ENCODE measurements around the gene LGMN.
A peak's percentile ranks its signal among the peaks of the same experiment; 100 is the strongest.
"Not testable (repeated sequence)": the region's sequence is repeated elsewhere in the genome, so short reads cannot be mapped to it uniquely, and the experiment has no call there.

LGMN gene

GRCh38 chr14:92748259-92749016 is at the start of gene LGMN:
TSS of gene LGMN (minus strand) at chr14:92748627. CDS start at chr14:92732786, 15,841 bp downstream.
- peak; percentile 72 for DNase-seq (ENCODE audit: low read depth, low spot score)

- no peak for DNase-seq (ENCODE audit: low read depth, low spot score)
Measured at GRCh38 chr14:92794961-92795360, 46.5 kb upstream of the LGMN start.

GRCh38 chr14:92794547-92794941 is 46.1 kb upstream of the LGMN start:
- DNase-seq (ENCODE audit: low read depth, low spot score), result no peak

GRCh38 chr14:92793709-92794546 is 45.5 kb upstream of the LGMN start, which contains the start of gene GOLGA5:
TSS of gene GOLGA5 (plus strand) at chr14:92794305. CDS start at chr14:92797438, 3,133 bp downstream.
- peak; percentile 97 for DNase-seq (ENCODE audit: low read depth, low spot score)

GRCh38 chr14:92792885-92793284 is 44.5 kb upstream of the LGMN start:
- no peak for DNase-seq (ENCODE audit: low read depth, low spot score)

GRCh38 chr14:92789457-92790089 is 41.1 kb upstream of the LGMN start:
- DNase-seq (ENCODE audit: low read depth, low spot score), result no peak

GRCh38 chr14:92787554-92787953 is 39.1 kb upstream of the LGMN start:
- no peak for DNase-seq (ENCODE audit: low read depth, low spot score)

GRCh38 chr14:92786427-92786756 is 38.0 kb upstream of the LGMN start:
- no peak for DNase-seq (ENCODE audit: low read depth, low spot score)

- DNase-seq (ENCODE audit: low read depth, low spot score), result no peak
Measured at GRCh38 chr14:92785667-92786426, 37.4 kb upstream of the LGMN start.

- peak; percentile 56 for DNase-seq (ENCODE audit: low read depth, low spot score)
Measured at GRCh38 chr14:92783813-92784431, 35.5 kb upstream of the LGMN start.

GRCh38 chr14:92781350-92781749 is 32.9 kb upstream of the LGMN start:
- no peak for DNase-seq (ENCODE audit: low read depth, low spot score)

- DNase-seq (ENCODE audit: low read depth, low spot score), result no peak
Measured at GRCh38 chr14:92780444-92781232, 32.2 kb upstream of the LGMN start.

GRCh38 chr14:92778868-92779565 is 30.6 kb upstream of the LGMN start:
- DNase-seq (ENCODE audit: low read depth, low spot score), result not testable (repeated sequence)

GRCh38 chr14:92775292-92775691 is 26.9 kb upstream of the LGMN start:
- not testable (repeated sequence) for DNase-seq (ENCODE audit: low read depth, low spot score)

GRCh38 chr14:92774572-92774971 is 26.1 kb upstream of the LGMN start:
- DNase-seq (ENCODE audit: low read depth, low spot score), result no peak

- no peak for DNase-seq (ENCODE audit: low read depth, low spot score)
Measured at GRCh38 chr14:92770484-92770883, 22.1 kb upstream of the LGMN start.

- DNase-seq (ENCODE audit: low read depth, low spot score), result no peak
Measured at GRCh38 chr14:92768795-92769194, 20.4 kb upstream of the LGMN start.

GRCh38 chr14:92768236-92768635 is 19.8 kb upstream of the LGMN start:
- not testable (repeated sequence) for DNase-seq (ENCODE audit: low read depth, low spot score)

All from brain pericyte (primary cell).